Large intestine (tissue), 3 donors: ENCODE data around the gene IQSEC1. TPM values are rescaled to one million over a fixed set of nuclear protein-coding genes. Genes with fewer than 3 reads are reported as not detected.

Experiments
- DNase-seq, 2 donors: peaks; one replicate each; pipeline versions ENCODE4 v3.0.0 to v3.0.0-alpha.2; 2013
- H3K27ac ChIP-seq: one replicate; pipeline ENCODE4 v1.5.1; 2013; ENCODE audit warnings: low read length
- H3K27me3 ChIP-seq: 2 replicates; pipeline ENCODE4 v1.6.1; 2013; ENCODE audit warnings: low read length; ENCODE audit not compliant: control insufficient read depth, insufficient read depth
- H3K36me3 ChIP-seq: 2 replicates; pipeline ENCODE4 v1.6.1; 2013; ENCODE audit warnings: low read length; ENCODE audit not compliant: control insufficient read depth, insufficient read depth
- H3K4me1 ChIP-seq: one replicate; pipeline ENCODE4 v1.6.1; 2013; ENCODE audit warnings: low read length; ENCODE audit not compliant: control insufficient read depth, insufficient read depth
- H3K4me3 ChIP-seq: one replicate; pipeline ENCODE4 v1.5.1; 2013; ENCODE audit warnings: low read length
- H3K9me3 ChIP-seq: one replicate; pipeline ENCODE4 v1.6.1; 2013; ENCODE audit warnings: mild to moderate bottlenecking, low read depth, low read length, moderate library complexity; ENCODE audit not compliant: control insufficient read depth
- WGBS: methylation state at CpG from one replicate; pipeline ENCODE4 v1.1.5; 2013; ENCODE audit warnings: low lambda C conversion rate; ENCODE audit not compliant: insufficient coverage; 5-methylcytosine and 5-hydroxymethylcytosine counted together
- polyA plus RNA-seq: library from polyadenylated mRNA; unstranded; fragments of 120-200 nt; gene quantifications from one replicate; pipeline ENCODE4 v1.2.1, GENCODE V29; 2013

Gene IQSEC1
- polyA plus RNA-seq, 1 donor: 24.3 TPM

DNA sequence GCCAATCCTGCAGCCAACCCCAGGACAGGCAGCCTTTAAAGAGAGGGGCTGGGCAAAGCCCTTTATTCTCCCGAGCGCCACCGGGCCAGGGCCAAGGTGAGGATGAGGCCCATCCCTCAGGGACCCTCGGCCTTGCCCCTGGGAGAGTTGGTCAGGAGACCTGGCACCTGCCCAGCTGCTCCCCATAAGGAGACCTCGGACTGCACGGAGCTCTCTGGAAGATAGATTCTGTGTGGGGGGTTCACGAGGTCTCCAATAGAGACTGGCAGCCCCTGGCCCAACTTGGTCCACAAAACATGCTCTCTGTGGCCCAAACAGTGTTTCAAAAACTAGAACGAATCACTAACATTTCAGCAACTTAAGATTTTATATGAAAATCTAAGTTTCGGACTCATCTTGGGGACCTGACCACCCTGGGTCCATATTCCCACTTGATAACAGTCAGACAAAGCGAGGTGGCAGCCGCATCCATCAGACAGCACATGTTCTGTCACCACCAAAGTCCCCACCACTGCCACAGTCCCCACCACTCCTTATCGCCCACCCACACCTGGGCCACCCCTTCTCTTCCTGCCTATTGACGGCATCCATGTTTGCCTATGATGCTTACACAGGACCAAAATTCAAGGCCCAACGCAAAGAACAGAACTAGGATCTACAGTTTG lies 117.4 kb downstream of the IQSEC1 start:
- Histone ChIP-seq H3K4me1 (peaks cover 23% of the 10 kb centered on the region), H3K27me3 (no peaks in the 10 kb centered on the region), H3K36me3 (peaks cover 8% of the 10 kb centered on the region), H3K27ac (peak overlapping the region; percentile 2), H3K4me3 (no peak overlapping the region), H3K9me3 (no peaks in the 10 kb centered on the region)
- no peak for DNase-seq
- no CpG with 5 or more reads among the region's 14 CpGs for WGBS

DNA sequence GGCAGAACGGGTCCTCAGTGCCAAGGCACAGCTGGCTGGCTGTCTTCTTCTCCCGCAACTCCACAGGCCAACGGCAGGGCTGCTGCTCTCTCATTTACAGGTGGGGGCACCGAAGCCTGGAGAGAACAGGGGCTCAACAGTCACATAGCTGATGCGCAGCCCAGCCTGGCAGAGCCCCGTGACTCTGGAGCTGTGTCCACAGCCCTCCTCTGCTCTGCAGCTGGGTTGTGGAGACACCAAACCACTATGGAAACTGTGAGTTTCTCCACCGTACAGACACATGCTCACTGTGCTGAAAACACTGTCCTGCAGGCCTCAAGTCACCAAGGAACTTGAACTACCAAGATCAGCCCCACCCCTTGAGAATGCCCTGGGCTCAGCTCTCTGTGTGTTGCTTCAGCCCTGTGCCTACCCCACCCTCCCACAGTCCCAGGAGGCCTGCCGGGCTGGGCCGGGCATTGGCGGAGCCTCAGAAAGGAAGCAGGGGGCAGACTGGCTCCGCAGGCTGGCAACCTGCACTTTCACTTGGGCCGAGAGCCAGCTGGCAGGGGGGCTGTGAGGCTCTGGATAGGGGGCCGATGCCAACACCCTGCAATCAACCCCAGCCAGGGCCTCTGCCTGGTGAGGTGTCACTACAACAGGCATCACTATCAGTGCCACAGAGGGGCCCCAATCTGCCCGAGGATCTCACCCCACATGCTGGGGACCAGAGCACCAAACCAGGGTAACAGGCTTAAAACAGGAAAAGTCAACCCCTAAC lies 118.2 kb downstream of the IQSEC1 start:
- H3K27ac ChIP-seq: peak overlapping the region; percentile 2
- H3K36me3 ChIP-seq: peaks cover 8% of the 10 kb centered on the region
- WGBS: no CpG with 5 or more reads among the region's 14 CpGs
- no peaks in the 10 kb centered on the region for H3K9me3 ChIP-seq
- H3K4me1 ChIP-seq: peaks cover 20% of the 10 kb centered on the region
- peak; percentile 74 to 83 for DNase-seq
- H3K4me3 ChIP-seq: no peak overlapping the region
- no peaks in the 10 kb centered on the region for H3K27me3 ChIP-seq

DNA sequence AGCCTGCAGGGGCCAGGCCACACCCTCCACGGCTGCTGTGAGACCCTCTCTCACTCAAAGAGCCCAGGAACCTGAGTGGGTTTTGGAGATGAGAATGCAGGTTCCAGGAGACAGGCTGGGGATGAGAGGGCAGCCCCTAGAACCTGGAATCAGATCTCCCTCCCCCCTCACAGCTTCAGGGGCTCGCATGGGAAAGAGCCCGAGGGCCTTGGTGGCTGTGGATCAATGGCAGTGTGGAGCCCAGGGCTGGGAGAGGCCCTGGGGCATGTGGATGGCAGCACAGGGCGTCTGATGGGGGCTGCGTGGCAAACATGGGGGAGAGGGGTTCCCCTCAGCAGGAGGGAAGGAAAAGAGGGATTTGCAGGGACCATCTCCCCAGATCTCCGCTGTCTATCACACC lies 119.0 kb downstream of the IQSEC1 start:
- Histone ChIP-seq H3K27me3 (no peaks in the 10 kb centered on the region), H3K4me1 (peaks cover 20% of the 10 kb centered on the region), H3K9me3 (no peaks in the 10 kb centered on the region), H3K36me3 (peaks cover 8% of the 10 kb centered on the region), H3K4me3 (no peak overlapping the region), H3K27ac (no peak overlapping the region)
- no CpG with 5 or more reads among the region's 6 CpGs for WGBS
- no peak for DNase-seq

DNA sequence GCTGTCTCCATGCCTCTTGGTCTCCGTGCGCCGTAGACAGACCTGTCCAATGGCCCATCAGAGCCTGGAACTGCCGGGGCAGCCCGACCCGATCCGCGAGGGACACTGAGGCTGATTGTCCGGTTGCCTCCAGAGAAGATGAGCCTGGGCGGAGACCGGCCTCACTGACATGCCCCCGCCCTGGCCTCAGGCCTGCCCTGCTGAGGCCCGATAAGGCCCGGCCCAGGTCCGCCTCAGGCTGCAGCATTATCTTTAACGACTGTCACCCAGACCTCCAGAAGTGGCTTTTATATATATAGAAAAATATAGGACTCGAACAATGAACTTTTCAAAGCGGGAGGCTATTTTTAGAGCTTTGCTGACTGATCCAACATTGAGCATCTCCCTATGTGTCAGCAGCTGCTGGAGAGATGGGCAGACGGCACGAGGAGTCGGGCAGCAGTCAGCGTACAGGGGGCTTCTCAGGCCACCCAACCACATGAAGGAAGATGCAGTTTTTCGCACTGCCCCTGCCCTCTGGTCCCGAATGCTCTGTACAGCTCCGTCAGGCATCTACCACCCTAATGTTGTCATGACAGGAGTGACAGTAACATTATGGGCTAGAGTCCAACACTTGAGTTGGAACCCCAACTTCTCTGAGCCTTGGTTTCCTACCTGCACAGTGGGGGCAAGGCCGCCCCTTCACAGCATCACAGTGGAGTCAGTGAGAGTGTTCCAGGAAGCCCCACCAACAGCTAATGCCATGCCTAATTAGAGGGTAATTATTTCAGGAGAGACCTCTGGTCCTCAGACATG lies 119.8 kb downstream of the IQSEC1 start:
- Histone ChIP-seq H3K36me3 (peaks cover 8% of the 10 kb centered on the region), H3K4me3 (no peak overlapping the region), H3K4me1 (peaks cover 22% of the 10 kb centered on the region), H3K9me3 (no peaks in the 10 kb centered on the region), H3K27me3 (no peaks in the 10 kb centered on the region), H3K27ac (no peak overlapping the region)
- DNase-seq: no peak
- WGBS: 100% methylated on average over 1 of the region's 26 CpGs

DNA sequence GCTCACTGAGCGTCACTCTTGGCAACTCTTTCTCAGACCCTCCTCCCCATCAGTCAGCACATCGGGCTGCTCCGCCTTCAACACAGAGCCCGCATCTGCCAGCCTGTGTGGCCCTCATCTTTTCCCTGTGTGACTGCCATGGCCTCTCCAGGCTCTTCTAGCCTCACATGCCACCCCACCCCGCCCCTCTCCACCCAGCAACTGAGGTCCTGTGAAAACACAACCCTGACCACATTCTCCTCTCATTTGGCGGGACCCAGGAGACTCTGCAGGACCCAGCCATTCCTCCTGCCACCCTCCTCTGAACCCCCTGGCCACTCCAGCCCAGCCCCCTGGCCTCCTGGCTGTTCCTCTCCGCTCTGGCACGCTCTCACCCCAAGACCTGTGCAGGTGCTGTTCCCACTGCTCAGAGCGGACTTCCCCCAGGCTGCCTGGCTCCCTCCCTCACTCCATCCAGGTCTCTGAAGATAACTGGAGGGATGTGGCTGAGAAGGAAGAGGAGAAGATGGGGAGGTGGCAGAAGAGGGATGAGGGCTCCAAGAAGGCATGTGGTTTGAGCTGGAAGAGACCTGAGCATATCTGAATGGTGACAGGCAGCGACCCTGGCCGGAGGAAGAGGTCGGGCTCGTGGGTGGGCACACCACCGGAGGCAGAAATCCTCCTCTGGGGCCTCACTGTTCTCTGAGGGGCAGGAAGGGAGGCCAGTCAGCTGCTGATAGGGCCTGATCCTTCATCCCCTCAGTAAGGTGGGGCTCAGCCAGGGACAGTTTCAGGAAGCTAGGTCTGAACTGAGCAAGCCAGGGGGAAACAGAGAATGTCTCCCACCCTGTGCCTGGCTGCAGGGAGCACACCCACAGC lies 120.7 kb downstream of the IQSEC1 start:
- H3K36me3 ChIP-seq: peaks cover 8% of the 10 kb centered on the region
- peaks cover 28% of the 10 kb centered on the region for H3K4me1 ChIP-seq
- no peak for DNase-seq
- no peak overlapping the region for H3K27ac ChIP-seq
- H3K27me3 ChIP-seq: no peaks in the 10 kb centered on the region
- no peaks in the 10 kb centered on the region for H3K9me3 ChIP-seq
- no peak overlapping the region for H3K4me3 ChIP-seq
- no CpG with 5 or more reads among the region's 14 CpGs for WGBS

DNA sequence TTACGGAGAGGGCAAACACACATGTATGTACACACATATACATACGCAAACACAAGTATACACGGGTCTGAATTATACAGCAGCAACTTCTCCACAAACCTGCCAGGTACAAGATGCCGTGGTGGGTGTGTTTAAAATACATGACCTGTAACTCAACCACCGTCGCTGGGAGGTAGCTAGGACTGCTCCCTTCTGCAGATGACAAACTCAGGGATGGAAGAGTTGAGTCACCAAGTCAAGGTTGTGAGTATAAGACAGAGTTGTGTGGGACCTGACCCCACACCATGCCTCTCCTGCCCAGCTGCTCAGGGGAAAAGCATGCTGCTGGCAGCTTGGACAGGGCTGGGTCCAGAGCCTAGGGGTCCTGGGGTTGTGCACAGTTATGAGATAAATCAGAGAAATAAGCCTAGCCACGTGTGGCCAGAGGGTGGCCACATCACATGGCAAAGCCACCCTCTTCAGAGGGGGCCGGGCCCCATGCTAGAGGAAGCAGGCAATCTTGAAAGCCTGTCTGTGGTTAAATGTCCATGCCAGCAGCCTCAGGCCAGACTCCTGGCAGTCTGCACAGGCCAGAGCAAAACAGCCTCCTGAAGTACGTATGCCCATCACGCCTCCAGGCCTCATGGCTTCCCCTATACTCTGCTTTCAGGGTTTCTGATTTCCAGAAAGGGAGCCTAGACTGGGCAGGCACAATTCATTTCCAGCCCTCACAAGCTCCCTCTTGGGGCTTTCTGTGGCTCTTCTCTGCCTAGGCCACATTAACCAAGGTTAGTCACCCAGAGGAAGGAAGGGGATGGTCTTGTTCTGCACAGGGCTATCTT lies 124.1 kb downstream of the IQSEC1 start:
- no peak overlapping the region for H3K4me3 ChIP-seq
- no peaks in the 10 kb centered on the region for H3K27me3 ChIP-seq
- no peak overlapping the region for H3K27ac ChIP-seq
- no CpG with 5 or more reads among the region's 10 CpGs for WGBS
- no peak for DNase-seq
- peaks cover 15% of the 10 kb centered on the region for H3K4me1 ChIP-seq
- H3K36me3 ChIP-seq: peaks cover 8% of the 10 kb centered on the region
- no peaks in the 10 kb centered on the region for H3K9me3 ChIP-seq

DNA sequence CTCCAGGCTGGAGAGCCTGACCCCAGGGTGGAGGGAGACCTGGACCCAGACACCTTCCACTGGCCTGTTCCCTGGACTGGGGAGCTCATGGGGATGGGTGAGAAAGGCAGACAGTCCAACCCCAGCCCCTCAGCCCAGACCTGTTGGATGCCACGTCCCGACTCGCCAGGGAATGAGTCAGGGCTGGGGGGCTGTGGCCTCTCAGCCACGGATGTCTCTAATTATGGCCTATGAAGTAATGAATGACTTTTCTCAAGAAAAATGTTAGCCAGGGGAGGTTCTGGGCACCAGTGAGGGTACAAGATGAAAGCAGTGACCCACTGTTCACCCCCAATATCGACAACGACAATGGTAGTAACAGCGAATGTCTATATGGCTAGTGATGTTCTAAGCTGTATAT lies 124.9 kb downstream of the IQSEC1 start:
- Histone ChIP-seq H3K4me1 (peaks cover 14% of the 10 kb centered on the region), H3K9me3 (no peaks in the 10 kb centered on the region), H3K4me3 (no peak overlapping the region), H3K36me3 (peaks cover 4% of the 10 kb centered on the region), H3K27ac (no peak overlapping the region), H3K27me3 (no peaks in the 10 kb centered on the region)
- DNase-seq: no peak
- WGBS: no CpG with 5 or more reads among the region's 7 CpGs

DNA sequence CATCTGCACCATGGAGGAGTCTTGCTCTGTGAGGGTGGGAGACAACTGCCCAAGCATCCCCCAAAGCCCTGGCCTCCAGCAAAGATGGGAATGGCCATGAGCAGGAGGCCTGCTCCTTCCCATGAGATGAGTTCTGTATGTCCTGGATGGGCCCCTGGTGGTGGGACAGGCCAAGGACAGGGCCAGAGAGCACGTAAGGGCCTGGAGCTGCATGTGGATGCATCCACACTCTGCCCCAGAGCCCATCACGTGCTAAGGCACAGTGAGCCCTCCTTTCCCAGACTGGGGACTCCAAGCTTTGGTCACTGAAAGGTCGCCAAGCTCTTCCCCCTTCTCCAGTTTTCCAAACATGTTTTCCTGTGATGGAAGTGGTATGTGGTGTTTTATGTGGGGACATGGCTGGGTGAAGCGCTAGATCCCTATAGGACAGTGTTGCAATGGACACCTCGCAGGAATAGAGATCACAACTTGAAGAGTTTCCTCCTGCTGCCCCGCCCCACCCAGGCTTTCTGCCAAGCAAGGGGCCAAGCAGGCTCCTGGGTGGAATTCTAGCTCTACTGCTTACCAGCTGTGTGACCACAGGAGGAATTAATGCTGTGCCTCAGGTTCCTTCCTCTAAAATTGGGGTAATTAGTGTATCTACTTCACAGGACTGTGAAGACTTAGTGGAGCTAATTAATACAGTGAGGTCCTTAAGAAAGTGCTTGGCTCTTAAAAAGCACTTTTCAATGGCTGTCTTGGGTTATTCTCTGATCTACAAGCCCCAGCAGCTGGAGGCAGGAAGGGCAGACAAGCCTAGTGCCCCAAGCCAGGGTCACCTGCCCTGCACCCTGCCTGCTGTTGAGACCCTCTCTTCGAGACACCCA lies 125.5 kb downstream of the IQSEC1 start:
- WGBS: no CpG with 5 or more reads among the region's 7 CpGs
- Histone ChIP-seq H3K27ac (no peak overlapping the region), H3K4me3 (no peak overlapping the region), H3K9me3 (no peaks in the 10 kb centered on the region), H3K27me3 (no peaks in the 10 kb centered on the region), H3K36me3 (peaks cover 3% of the 10 kb centered on the region), H3K4me1 (peaks cover 13% of the 10 kb centered on the region)
- DNase-seq: peak; percentile 44 to 68
